RWPE1 (cell line): Measurements from ENCODE around the gene PRKAA1.
"Not testable (repeated sequence)": the region's sequence is repeated elsewhere in the genome, so short reads cannot be mapped to it uniquely, and the experiment has no call there.

Source experiments
- CTCF ChIA-PET: fragments of 350-600 bp; sonication (Branson Sonifier 250); formaldehyde crosslinking; extraction: SDS; loops from one replicate; lab custom pipeline; 2021; lab: Yijun Ruan, JAX
- POLR2A ChIA-PET: fragments of 400-600 bp; formaldehyde crosslinking; extraction: SDS; loops from one replicate; lab custom pipeline; 2020; ENCODE audit warnings: antibody characterized with exemption; ENCODE audit not compliant: low non-redundant PET; lab: Yijun Ruan, JAX
- DNase-seq: peaks from one replicate; pipeline ENCODE4 v3.0.0; 2012; ENCODE audit warnings: low spot score
- H3K27ac ChIP-seq: fragments of 450-650 bp; 2 replicates; pipeline ENCODE4 v1.5.1; 2017
- TF ChIP-seq, protein P1 (sequence below): fragments of 450-650 bp; conservative IDR thresholded peaks from 2 replicates; pipeline ENCODE4 v1.5.1; 2017; ENCODE audit warnings: low read depth, mild to moderate bottlenecking

Gene PRKAA1

DNA sequence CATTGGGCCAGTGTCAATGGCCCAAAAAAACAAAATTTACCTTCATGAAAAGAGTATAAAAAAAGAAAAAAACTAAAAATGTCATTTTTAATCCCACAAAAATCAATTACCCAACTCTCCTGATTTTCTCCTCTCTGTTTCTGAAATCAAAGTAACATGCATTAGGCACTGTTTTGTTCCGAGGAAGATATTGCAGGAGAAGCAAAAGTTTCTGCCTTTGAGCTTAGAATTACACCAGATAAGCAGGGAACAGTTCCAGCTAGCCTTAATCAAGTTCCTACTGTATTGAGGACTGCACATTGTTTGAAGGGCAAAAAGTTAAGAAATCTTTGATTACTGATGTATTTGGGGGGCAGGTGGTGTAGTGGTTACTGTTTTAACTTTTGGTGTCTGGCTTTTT lies 1.1 kb upstream of the PRKAA1 start:
- POLR2A ChIA-PET, result interaction anchor here (0.6 kb wide), 4 partner anchors 12 to 1394 kb away, joined by 3 to 8 read pairs (median 5); no protein-coding TSS in a partner anchor
- TF ChIP-seq, protein P1, sequence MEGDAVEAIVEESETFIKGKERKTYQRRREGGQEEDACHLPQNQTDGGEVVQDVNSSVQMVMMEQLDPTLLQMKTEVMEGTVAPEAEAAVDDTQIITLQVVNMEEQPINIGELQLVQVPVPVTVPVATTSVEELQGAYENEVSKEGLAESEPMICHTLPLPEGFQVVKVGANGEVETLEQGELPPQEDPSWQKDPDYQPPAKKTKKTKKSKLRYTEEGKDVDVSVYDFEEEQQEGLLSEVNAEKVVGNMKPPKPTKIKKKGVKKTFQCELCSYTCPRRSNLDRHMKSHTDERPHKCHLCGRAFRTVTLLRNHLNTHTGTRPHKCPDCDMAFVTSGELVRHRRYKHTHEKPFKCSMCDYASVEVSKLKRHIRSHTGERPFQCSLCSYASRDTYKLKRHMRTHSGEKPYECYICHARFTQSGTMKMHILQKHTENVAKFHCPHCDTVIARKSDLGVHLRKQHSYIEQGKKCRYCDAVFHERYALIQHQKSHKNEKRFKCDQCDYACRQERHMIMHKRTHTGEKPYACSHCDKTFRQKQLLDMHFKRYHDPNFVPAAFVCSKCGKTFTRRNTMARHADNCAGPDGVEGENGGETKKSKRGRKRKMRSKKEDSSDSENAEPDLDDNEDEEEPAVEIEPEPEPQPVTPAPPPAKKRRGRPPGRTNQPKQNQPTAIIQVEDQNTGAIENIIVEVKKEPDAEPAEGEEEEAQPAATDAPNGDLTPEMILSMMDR, result no peak
- no peak overlapping the region for H3K27ac ChIP-seq
- CTCF ChIA-PET, result interaction anchor here (0.6 to 0.7 kb wide), 2 partner anchors 9 to 246 kb away, joined by 3 read pairs; no protein-coding TSS in a partner anchor
- no peak for DNase-seq

DNA sequence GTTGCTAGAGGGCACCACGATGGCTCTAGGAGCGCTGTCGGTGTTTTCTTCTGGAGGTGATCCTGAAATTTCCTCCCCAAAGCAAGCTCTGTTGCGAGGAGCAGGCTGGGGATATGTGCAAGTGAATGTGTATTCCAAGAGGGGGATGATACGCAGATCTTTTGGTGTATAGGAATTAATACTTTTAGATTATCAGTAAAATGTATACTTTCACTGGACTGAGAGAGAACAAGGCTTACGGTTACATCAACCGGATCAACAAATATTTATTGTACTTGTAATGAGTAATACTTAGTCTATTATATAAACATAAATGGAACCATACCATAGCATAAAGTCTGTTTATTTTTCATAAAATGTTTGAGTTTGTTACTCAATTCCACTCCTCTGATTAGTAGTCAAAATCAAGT lies 632 bp upstream of the PRKAA1 start:
- POLR2A ChIA-PET, result interaction anchor here (0.6 kb wide), 4 partner anchors 12 to 1394 kb away, joined by 3 to 8 read pairs (median 5); no protein-coding TSS in a partner anchor
- TF ChIP-seq, protein P1, result no peak
- peak overlapping the region; percentile 95 for H3K27ac ChIP-seq
- CTCF ChIA-PET, result interaction anchor here (0.6 to 0.7 kb wide), 3 partner anchors 10 to 245 kb away, joined by 3 read pairs; no protein-coding TSS in a partner anchor
- DNase-seq, result no peak

DNA sequence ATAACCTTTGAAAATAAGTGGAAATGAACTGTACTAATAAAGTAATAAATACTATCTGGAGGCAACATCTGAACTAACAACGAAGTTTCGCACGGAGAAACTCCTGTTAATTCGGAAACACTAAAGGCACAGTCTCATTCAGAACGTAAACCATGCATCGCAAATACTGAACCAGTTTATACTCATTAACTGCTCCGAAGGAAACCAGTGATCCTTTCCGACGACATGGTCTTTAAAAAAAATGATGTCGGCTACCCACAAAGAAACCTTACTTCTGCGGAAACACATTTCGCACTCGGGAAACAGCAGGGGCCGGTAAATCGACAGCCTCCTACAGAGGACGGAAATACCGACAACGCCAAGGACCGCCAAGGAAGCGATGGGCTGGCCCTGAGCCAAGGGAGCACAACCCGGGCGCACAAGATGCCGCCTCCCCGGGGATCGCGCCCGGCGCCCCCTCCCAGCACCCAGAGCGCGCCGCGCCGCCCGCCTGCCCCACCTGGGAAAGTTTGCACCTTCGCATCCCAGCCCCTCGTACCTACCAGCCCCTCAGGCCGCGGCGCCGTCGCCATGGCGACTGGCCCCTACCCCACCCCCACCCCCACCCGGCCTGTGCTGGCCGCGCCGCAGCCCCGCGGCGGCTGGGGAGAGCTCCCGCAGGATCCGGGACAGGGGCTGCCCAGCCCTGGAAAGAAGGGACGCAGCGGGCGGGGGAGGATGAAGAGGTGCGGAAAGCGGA lies 732 bp downstream of the PRKAA1 start:
- TF ChIP-seq, protein P1, result no peak
- ChIA-PET CTCF (interaction anchor here (0.7 kb wide), 3 partner anchors 27 to 144 kb away, joined by 3 to 5 read pairs (median 3); no protein-coding TSS in a partner anchor), POLR2A (no interaction called here)
- peak overlapping the region; percentile 95 for H3K27ac ChIP-seq
- peak; percentile 61 for DNase-seq

DNA sequence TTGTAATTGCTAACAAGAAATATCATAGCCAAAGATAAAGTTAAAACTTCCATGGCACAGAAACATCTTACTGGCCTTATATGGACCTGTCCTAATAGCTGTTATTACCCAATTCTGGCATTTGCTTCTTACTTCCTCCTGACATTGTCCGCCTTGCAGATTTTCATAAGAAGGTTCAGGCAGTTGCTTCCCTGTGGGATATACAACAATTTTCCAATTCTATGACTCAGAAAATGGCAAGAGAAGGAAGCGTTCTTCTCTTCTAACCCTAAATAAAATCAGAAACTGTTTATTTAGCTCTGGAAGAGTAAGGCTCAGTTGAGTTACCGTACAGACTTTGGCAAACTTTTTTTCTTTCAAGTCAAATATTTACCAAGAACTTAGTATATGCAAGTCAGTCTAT lies 1.7 kb downstream of the PRKAA1 start:
- TF ChIP-seq, protein P1, result no peak
- POLR2A ChIA-PET, result no interaction called here
- no peak for DNase-seq
- no peak overlapping the region for H3K27ac ChIP-seq
- CTCF ChIA-PET, result interaction anchor here (0.5 kb wide), 1 partner anchor 10 kb away, joined by 3 read pairs; no protein-coding TSS in a partner anchor

DNA sequence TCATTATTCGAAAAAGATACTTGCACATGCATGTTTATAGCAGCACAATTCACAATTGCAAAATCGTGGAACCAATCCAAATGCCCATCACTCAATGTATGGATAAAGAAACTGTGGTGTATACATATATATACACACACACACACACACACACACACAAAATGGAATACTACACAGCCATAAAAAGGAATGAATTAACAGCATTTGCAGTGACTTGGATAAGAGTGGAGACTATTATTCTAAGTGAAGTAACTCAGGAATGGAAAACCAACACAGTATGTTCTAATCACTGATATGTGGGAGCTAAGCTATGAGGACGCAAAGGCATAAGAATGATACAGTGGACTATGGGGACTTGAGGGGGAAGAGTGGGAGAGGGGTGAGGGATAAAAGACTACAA lies 3.3 kb downstream of the PRKAA1 start:
- H3K27ac ChIP-seq, POLR2A ChIA-PET, DNase-seq: not testable (repeated sequence)
- CTCF ChIA-PET, result interaction anchor here (0.6 kb wide), 1 partner anchor 139 kb away, joined by 3 read pairs; no protein-coding TSS in a partner anchor

DNA sequence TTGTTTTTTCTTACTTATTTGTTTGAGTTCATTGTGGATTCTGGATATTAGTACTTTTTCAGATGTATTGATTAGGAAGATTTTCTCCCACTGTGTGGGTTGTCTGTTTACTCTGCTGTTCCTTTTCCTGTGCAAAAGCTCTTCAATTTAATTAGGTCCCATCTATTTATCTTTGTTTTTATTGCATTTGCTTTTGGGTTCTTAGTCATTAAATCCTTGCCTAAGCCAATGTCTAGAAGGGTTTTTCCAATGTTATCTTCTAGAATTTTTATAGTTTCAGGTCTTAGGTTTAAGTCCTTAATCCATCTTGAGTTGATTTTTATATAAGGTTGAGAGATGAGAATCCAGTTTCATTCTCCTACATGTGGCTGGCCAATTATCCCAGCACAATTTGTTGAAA lies 3.8 kb downstream of the PRKAA1 start:
- POLR2A ChIA-PET, CTCF ChIA-PET, DNase-seq, H3K27ac ChIP-seq: not testable (repeated sequence)

DNA sequence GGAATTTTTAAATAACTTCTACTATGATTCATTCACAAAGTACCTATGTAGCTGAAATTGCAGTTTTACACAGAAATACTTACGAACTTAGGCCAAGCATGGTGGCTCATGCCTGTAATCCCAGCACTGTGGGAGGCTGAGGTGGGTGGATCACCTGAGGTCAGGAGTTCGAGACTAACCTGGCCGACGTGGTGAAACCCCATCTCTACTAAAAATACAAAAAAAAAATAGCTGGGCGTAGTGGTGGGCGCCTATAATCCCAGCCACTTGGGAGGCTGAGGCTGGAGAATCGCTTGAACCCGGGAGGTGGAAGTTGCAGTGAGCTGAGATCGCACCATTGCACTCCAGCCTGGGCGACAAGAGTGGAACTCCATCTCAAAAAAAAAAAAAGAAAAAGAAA lies 5.5 kb downstream of the PRKAA1 start:
- CTCF ChIA-PET, DNase-seq, H3K27ac ChIP-seq, POLR2A ChIA-PET: not testable (repeated sequence)

DNA sequence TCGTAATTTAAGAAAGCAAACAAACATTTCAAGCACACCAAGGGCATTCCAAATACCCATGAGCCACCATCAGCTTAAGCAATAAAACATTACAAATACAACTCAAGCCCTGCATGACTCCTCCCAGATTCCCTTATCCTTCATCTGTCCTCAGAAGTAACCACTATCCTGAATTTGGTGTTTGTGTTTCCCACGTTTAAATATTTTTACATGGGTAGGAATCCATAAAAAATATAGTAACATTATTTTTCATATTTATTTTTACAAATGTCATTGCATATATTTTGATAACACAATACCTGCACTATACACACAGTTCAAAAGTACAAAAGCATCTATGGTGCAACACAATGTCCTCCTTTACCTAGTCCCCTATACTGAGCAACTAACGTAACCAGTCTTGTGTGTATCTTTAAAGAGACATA lies 6.4 kb downstream of the PRKAA1 start:
- H3K27ac ChIP-seq, result no peak overlapping the region
- CTCF ChIA-PET, result no interaction called here

More for the DNA sequence above, 6.4 kb downstream of the PRKAA1 start:
- no peak for DNase-seq
- TF ChIP-seq, protein P1, result no peak
- POLR2A ChIA-PET, result no interaction called here
